A549 (cell line): ENCODE data around the gene CIRBP. TPM values are rescaled to one million over a fixed set of nuclear protein-coding genes. Genes with fewer than 3 reads are reported as not detected.

Experiments
- ATAC-seq, 2 experiments: fragments of 200-7000 bp in 1 of 2; fragments of >200 bp in 1 of 2; cut with Nextera tagmentation in 1 of 2; cut with Tn5 transposase in 1 of 2; 3 replicates each; pipeline versions ENCODE4 v1.8.0 to v1.9.1; 2018 to 2020; ENCODE audit warnings: mild to moderate bottlenecking in 1 of 2, moderate library complexity in 1 of 2
- CTCF ChIA-PET: fragments of 300-600 bp; sonication (Branson Sonifier 250); formaldehyde crosslinking; extraction: SDS; loops from one replicate; lab custom pipeline; 2021; ENCODE audit warnings: antibody characterized with exemption, inconsistent platforms; lab: Yijun Ruan, JAX
- POLR2A ChIA-PET: fragments of 350-600 bp; formaldehyde crosslinking; extraction: SDS; loops from one replicate; lab custom pipeline; 2021; ENCODE audit warnings: antibody characterized with exemption, inconsistent platforms; lab: Yijun Ruan, JAX
- DNase-seq, 2 experiments: peaks; one replicate each; pipeline versions ENCODE4 v3.0.0 to v3.0.0-alpha.2; 2011 to 2016; ENCODE audit warnings: low read depth in 1 of 2, low spot score in 1 of 2
- FAIRE-seq: peaks from 2 replicates; lab custom pipeline; 2011; peaks lifted over from hg19 to GRCh38; lab: Jason Lieb, UNC
- H3K27ac ChIP-seq, 2 experiments: fragments of >200 bp; sonication (Bioruptor Twin); formaldehyde crosslinking; 3 replicates each; pipeline ENCODE4 v1.5.1; 2016 to 2017
- H3K4me1 ChIP-seq: fragments of >200 bp; sonication (Bioruptor Twin); formaldehyde crosslinking; 3 replicates; pipeline ENCODE4 v1.6.1; 2016
- H3K4me2 ChIP-seq: fragments of >200 bp; sonication (Bioruptor Twin); formaldehyde crosslinking; 3 replicates; pipeline ENCODE4 v1.6.1; 2016
- H3K4me3 ChIP-seq: fragments of >200 bp; sonication (Bioruptor Twin); formaldehyde crosslinking; 3 replicates; pipeline ENCODE4 v1.5.1; 2016
- H3K9me3 ChIP-seq: fragments of >200 bp; sonication (Bioruptor Twin); formaldehyde crosslinking; 3 replicates; pipeline ENCODE4 v1.6.1; 2016
- ATOH8 ChIP-seq: fragments of 250-450 bp; sonication (Bioruptor Pico); IDR thresholded peaks from 2 replicates; pipeline ENCODE4 v1.5.0; 2020; ENCODE audit warnings: low read depth, mild to moderate bottlenecking, moderate library complexity
- BCL3 ChIP-seq: fragments of >200 bp; sonication (Bioruptor Twin); formaldehyde crosslinking; IDR thresholded peaks from 3 replicates; pipeline ENCODE4 v1.6.1; 2016
- CBX2 ChIP-seq: fragments of 200-600 bp; sonication (generic); IDR thresholded peaks from 2 replicates; pipeline ENCODE4 v1.6.1; 2016; ENCODE audit warnings: low read depth, mild to moderate bottlenecking, borderline replicate concordance
- CBX8 ChIP-seq: fragments of 200-600 bp; sonication (generic); IDR thresholded peaks from 2 replicates; pipeline ENCODE4 v1.6.1; 2016
- CEBPB ChIP-seq, 2 experiments: fragments of >200 bp in 1 of 2; sonication (Bioruptor Twin) in 1 of 2; formaldehyde crosslinking in 1 of 2; IDR thresholded peaks; 2 replicates each; pipeline ENCODE4 v1.6.1; 2012 to 2016
- CHD2 ChIP-seq: fragments of 150-350 bp; IDR thresholded peaks from 2 replicates; pipeline ENCODE4 v1.6.1; 2014; ENCODE audit warnings: low read length; ENCODE audit not compliant: partially characterized antibody
- EHF ChIP-seq: fragments of 250-450 bp; sonication (Bioruptor Pico); IDR thresholded peaks from 2 replicates; pipeline ENCODE4 v1.5.0; 2020; ENCODE audit warnings: mild to moderate bottlenecking
- EHMT2 ChIP-seq: fragments of 200-600 bp; sonication (generic); IDR thresholded peaks from 2 replicates; pipeline ENCODE4 v1.6.1; 2016; ENCODE audit warnings: antibody characterized with exemption, low read depth, mild to moderate bottlenecking, moderate library complexity
- EP300 ChIP-seq, 2 experiments: fragments of >200 bp; sonication (Bioruptor Twin); formaldehyde crosslinking; IDR thresholded peaks; 2 replicates in 1 of 2; 3 replicates in 1 of 2; pipeline ENCODE4 v1.6.1; 2016 to 2017
- ESRRA ChIP-seq: fragments of 150-350 bp; IDR thresholded peaks from 2 replicates; pipeline ENCODE4 v1.6.1; 2014; ENCODE audit warnings: mild to moderate bottlenecking, low read length, borderline replicate concordance
- HES2 ChIP-seq: fragments of >200 bp; sonication (Bioruptor Twin); formaldehyde crosslinking; IDR thresholded peaks from 2 replicates; pipeline ENCODE4 v1.6.1; 2016
- HEYL ChIP-seq: fragments of 250-450 bp; sonication (Bioruptor Pico); IDR thresholded peaks from 2 replicates; pipeline ENCODE4 v1.8.0; 2021; ENCODE audit warnings: mild to moderate bottlenecking, moderate library complexity
- HOXA7 ChIP-seq: fragments of 250-450 bp; sonication (Bioruptor Pico); IDR thresholded peaks from 2 replicates; pipeline ENCODE4 v1.5.0; 2020; ENCODE audit warnings: mild to moderate bottlenecking, moderate library complexity
- HOXB13 ChIP-seq: fragments of 250-450 bp; sonication (Bioruptor Pico); IDR thresholded peaks from 2 replicates; pipeline ENCODE4 v1.5.0; 2020; ENCODE audit warnings: low read depth, mild to moderate bottlenecking, moderate library complexity
- HOXB5 ChIP-seq: fragments of 250-450 bp; sonication (Bioruptor Pico); IDR thresholded peaks from 2 replicates; pipeline ENCODE4 v1.5.0; 2020; ENCODE audit warnings: mild to moderate bottlenecking, moderate library complexity
- JUN ChIP-seq, 2 experiments: fragments of >200 bp; sonication (Bioruptor Twin); formaldehyde crosslinking; IDR thresholded peaks; 2 replicates in 1 of 2; 3 replicates in 1 of 2; pipeline ENCODE4 v1.6.1; 2016 to 2017
- KDM1A ChIP-seq: fragments of 200-600 bp; sonication (generic); IDR thresholded peaks from 2 replicates; pipeline ENCODE4 v1.6.1; 2016; ENCODE audit warnings: low read depth, mild to moderate bottlenecking
- KDM5A ChIP-seq: fragments of 200-600 bp; sonication (generic); IDR thresholded peaks from 2 replicates; pipeline ENCODE4 v1.6.1; 2016; ENCODE audit warnings: antibody characterized with exemption, mild to moderate bottlenecking
- PHF8 ChIP-seq: fragments of 200-600 bp; sonication (generic); IDR thresholded peaks from 2 replicates; pipeline ENCODE4 v1.6.1; 2016; ENCODE audit warnings: low read depth, mild to moderate bottlenecking, antibody characterized with exemption, moderate library complexity, borderline replicate concordance
- POLR2A ChIP-seq: IDR thresholded peaks from 2 replicates; pipeline ENCODE4 v1.6.1; 2012; ENCODE audit warnings: mild to moderate bottlenecking, low read length
- POLR2AphosphoS2 ChIP-seq: conservative IDR thresholded peaks from 2 replicates; pipeline ENCODE4 v1.6.1; 2012; ENCODE audit warnings: low read length, improper control_type of control experiment, inconsistent platforms
- SMC3 ChIP-seq: fragments of >200 bp; sonication (Bioruptor Twin); formaldehyde crosslinking; IDR thresholded peaks from 3 replicates; pipeline ENCODE4 v1.6.1; 2018; ENCODE audit warnings: inconsistent platforms
- TFCP2L1 ChIP-seq: fragments of 250-450 bp; sonication (Bioruptor Pico); IDR thresholded peaks from 2 replicates; pipeline ENCODE4 v1.5.0; 2021; ENCODE audit warnings: mild to moderate bottlenecking
- USF2 ChIP-seq: fragments of 450-650 bp; IDR thresholded peaks from 2 replicates; pipeline ENCODE4 v1.6.1; 2014; ENCODE audit warnings: antibody characterized with exemption
- ZC3H11A ChIP-seq: fragments of 450-650 bp; IDR thresholded peaks from 2 replicates; pipeline ENCODE4 v1.6.1; 2014; ENCODE audit warnings: antibody characterized with exemption, mild to moderate bottlenecking
- ZFP36 ChIP-seq: fragments of 450-650 bp; IDR thresholded peaks from 2 replicates; pipeline ENCODE4 v1.6.1; 2014; ENCODE audit warnings: borderline replicate concordance; ENCODE audit not compliant: partially characterized antibody
- ZNF302 ChIP-seq: fragments of 250-450 bp; sonication (Bioruptor Pico); IDR thresholded peaks from 2 replicates; pipeline ENCODE4 v1.9.0; 2021; ENCODE audit warnings: inconsistent platforms, mild to moderate bottlenecking, moderate library complexity
- WGBS: methylation state at CpG from one replicate; pipeline ENCODE4 v1.1.6; 2017; ENCODE audit errors: missing lambda C conversion rate; 5-methylcytosine and 5-hydroxymethylcytosine counted together
- polyA plus RNA-seq, 4 experiments: library from polyadenylated mRNA; depleted of rRNA in 3 of 4; stranded (reverse); fragments of >200 nt; fragmentation: RNase III in 1 of 4; extraction: RNeasy Plus Mini Kit Qiagen cat#74134 plus additional on column Dnase treatment in 1 of 4; gene quantifications; 2 replicates in 3 of 4; 3 replicates in 1 of 4; pipeline ENCODE4 v1.2.3, GENCODE V29; 2011 to 2017
- TF ChIP-seq, protein P1 (sequence below): fragments of 250-450 bp; sonication (Bioruptor Pico); IDR thresholded peaks from 2 replicates; pipeline ENCODE4 v1.5.0; 2021; ENCODE audit warnings: mild to moderate bottlenecking, moderate library complexity, borderline replicate concordance
- TF ChIP-seq, protein P2 (sequence below): IDR thresholded peaks from 2 replicates; pipeline ENCODE4 v1.6.1; 2012
- TF ChIP-seq, protein P3 (sequence below): IDR thresholded peaks from 2 replicates; pipeline ENCODE4 v1.6.1; 2012; ENCODE audit warnings: low read depth, borderline replicate concordance

Gene CIRBP
- polyA plus RNA-seq, 2 of the 4 experiments (the other 2 are of a cell fraction), result 151 to 178 TPM

DNA sequence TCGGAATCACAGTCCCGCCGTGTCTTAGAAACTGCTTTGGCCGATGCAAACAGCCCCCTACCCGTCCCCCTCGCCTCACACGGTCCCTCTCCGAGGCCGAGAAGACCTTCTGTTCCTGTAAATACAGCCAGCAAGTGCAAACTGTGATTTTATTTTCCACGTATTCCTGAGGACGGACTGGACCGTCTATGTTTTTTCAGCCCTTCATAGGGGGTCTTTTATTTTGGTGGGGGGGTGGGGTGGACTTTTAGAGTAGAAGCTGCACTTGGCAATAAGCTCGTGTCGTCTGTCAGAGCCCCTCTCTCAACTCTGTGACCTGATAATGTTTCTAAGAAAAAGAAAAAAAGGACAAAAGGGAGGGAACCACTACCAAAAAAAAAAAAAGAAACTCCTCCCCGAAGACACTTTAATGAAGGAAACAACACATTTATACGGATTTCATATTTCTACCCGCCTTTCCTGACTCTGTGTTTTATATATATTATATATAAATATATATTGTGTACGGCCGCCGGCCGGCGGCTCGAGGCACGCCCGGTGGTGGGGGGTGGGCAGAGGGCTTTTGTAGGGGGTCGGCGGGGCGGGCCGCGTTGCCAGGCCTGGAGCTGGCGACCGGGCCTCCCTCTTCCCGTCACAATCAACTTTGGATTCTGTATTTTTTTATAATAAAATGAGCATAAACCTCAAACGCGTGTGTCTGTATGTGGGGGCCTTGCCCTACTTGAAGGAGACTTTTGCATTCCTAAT is 31.8 kb downstream of the CIRBP start:
- DNase-seq (no peak), FAIRE-seq (no peak), ATAC-seq (no peak)
- Histone ChIP-seq H3K4me3 (no peak overlapping the region), H3K4me1 (no peaks in the 10 kb centered on the region), H3K27ac (no peak overlapping the region), H3K9me3 (no peaks in the 10 kb centered on the region), H3K4me2 (no peak overlapping the region)
- POLR2A ChIA-PET, result interaction anchor here (1.3 kb wide), 1 partner anchor 26 kb away, joined by 3 read pairs; the partner anchor contains the start of gene FAM174C
- TF ChIP-seq POLR2A (no peak), USF2 (no peak), TFCP2L1 (CRISPR knock-in tag) (no peak), CBX8 (no peak), ESRRA (no peak), EHF (CRISPR knock-in tag) (no peak), HOXB13 (no peak), EP300 (IDR thresholded peaks at IDR 0.05) (no peak), HOXA7 (CRISPR knock-in tag) (no peak), KDM5A (no peak), ATOH8 (CRISPR knock-in tag) (no peak), ZC3H11A (no peak), JUN (IDR thresholded peaks at IDR 0.05) (no peak)
- TF ChIP-seq, protein P1, sequence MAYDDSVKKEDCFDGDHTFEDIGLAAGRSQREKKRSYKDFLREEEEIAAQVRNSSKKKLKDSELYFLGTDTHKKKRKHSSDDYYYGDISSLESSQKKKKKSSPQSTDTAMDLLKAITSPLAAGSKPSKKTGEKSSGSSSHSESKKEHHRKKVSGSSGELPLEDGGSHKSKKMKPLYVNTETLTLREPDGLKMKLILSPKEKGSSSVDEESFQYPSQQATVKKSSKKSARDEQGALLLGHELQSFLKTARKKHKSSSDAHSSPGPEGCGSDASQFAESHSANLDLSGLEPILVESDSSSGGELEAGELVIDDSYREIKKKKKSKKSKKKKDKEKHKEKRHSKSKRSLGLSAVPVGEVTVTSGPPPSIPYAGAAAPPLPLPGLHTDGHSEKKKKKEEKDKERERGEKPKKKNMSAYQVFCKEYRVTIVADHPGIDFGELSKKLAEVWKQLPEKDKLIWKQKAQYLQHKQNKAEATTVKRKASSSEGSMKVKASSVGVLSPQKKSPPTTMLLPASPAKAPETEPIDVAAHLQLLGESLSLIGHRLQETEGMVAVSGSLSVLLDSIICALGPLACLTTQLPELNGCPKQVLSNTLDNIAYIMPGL (CRISPR knock-in tag), result no peak
- TF ChIP-seq, protein P2, sequence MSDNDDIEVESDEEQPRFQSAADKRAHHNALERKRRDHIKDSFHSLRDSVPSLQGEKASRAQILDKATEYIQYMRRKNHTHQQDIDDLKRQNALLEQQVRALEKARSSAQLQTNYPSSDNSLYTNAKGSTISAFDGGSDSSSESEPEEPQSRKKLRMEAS, result no peak
- TF ChIP-seq, protein P3, sequence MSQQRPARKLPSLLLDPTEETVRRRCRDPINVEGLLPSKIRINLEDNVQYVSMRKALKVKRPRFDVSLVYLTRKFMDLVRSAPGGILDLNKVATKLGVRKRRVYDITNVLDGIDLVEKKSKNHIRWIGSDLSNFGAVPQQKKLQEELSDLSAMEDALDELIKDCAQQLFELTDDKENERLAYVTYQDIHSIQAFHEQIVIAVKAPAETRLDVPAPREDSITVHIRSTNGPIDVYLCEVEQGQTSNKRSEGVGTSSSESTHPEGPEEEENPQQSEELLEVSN, result no peak
- WGBS, result 85% methylated on average over 35 of the region's 35 CpGs
- CTCF ChIA-PET, result no interaction called here

- FAIRE-seq (no peak), ATAC-seq (no peak)
- POLR2A ChIA-PET, result no interaction called here
These were observed 33.6 kb downstream of the CIRBP start for GRCh38 chr19:1302533-1303239.

More at GRCh38 chr19:1302533-1303239, 33.6 kb downstream of the CIRBP start:
- no peak for TF ChIP-seq HEYL (CRISPR knock-in tag)
- no peak for TF ChIP-seq HOXB5
- TF ChIP-seq EHMT2, result no peak
- TF ChIP-seq POLR2AphosphoS2, result no peak
- no peak for TF ChIP-seq ZFP36
- TF ChIP-seq CHD2, result no peak
- no peak for TF ChIP-seq JUN (IDR thresholded peaks at IDR 0.05)
- no peak for TF ChIP-seq BCL3
- TF ChIP-seq KDM1A, result no peak
- TF ChIP-seq CEBPB (IDR thresholded peaks at IDR 0.05), result no peak
- TF ChIP-seq SMC3, result no peak
- TF ChIP-seq HES2, result no peak
- no peak for TF ChIP-seq PHF8
- no peak for TF ChIP-seq ZNF302 (CRISPR knock-in tag)
- TF ChIP-seq CBX2, result no peak
- CTCF ChIA-PET, result interaction anchor here (2.7 kb wide), 1 partner anchor 13 kb away, joined by 11 read pairs; no protein-coding TSS in a partner anchor
- Histone ChIP-seq H3K27ac (no peak overlapping the region), H3K4me3 (no peak overlapping the region), H3K4me2 (no peak overlapping the region), H3K9me3 (no peaks in the 10 kb centered on the region), H3K4me1 (no peaks in the 10 kb centered on the region)
- 27% methylated on average over 5 of the region's 36 CpGs for WGBS
- DNase-seq, result no peak
